K562 (cell line): ENCODE measurements around the gene UBE2H. TPM values are rescaled to one million over a fixed set of nuclear protein-coding genes. Genes with fewer than 3 reads are reported as not detected.

Experiments used
- BACH1 ChIP-seq: fragments of 200-800 bp; sonication (Bioruptor generic); IDR thresholded peaks from 2 replicates; pipeline ENCODE4 v1.6.1; 2016; ENCODE audit warnings: missing genetic modification characterization, missing compliant biosample characterization
- CBX8 ChIP-seq: fragments of 200-600 bp; sonication (generic); IDR thresholded peaks from 2 replicates; pipeline ENCODE4 v1.6.1; 2012; ENCODE audit warnings: borderline replicate concordance, mixed run types, low read depth, mild to moderate bottlenecking, moderate library complexity, mixed read lengths, low read length, control low read depth, inconsistent platforms; ENCODE audit not compliant: poor library complexity, severe bottlenecking; ENCODE audit errors: extremely low read depth
- DMBX1 ChIP-seq: fragments of 250-450 bp; sonication (Bioruptor Pico); IDR thresholded peaks from 2 replicates; pipeline ENCODE4 v1.8.0; 2022; ENCODE audit warnings: inconsistent platforms, mild to moderate bottlenecking, moderate library complexity, borderline replicate concordance
- ETS2 ChIP-seq: IDR thresholded peaks from 2 replicates; pipeline ENCODE4 v1.6.1; 2016; ENCODE audit warnings: borderline replicate concordance, missing genetic modification characterization, mild to moderate bottlenecking, moderate library complexity, missing compliant biosample characterization; ENCODE audit not compliant: poor library complexity, severe bottlenecking
- FOXK1 ChIP-seq: sonication (generic); formaldehyde crosslinking; IDR thresholded peaks from 2 replicates; pipeline ENCODE4 v1.8.0; 2022; ENCODE audit warnings: missing genetic modification reagents, mild to moderate bottlenecking, borderline replicate concordance
- L3MBTL2 ChIP-seq: fragments of 450-650 bp; IDR thresholded peaks from 2 replicates; pipeline ENCODE4 v1.6.1; 2016; ENCODE audit warnings: mild to moderate bottlenecking, moderate library complexity
- MEIS2 ChIP-seq: fragments of 450-650 bp; IDR thresholded peaks from 2 replicates; pipeline ENCODE4 v1.6.1; 2014; ENCODE audit warnings: mild to moderate bottlenecking; ENCODE audit not compliant: partially characterized antibody
- NFATC3 ChIP-seq: fragments of 450-650 bp; IDR thresholded peaks from 2 replicates; pipeline ENCODE4 v1.6.1; 2017; ENCODE audit warnings: mild to moderate bottlenecking
- NR2F6 ChIP-seq: fragments of 450-650 bp; formaldehyde crosslinking; IDR thresholded peaks from 2 replicates; pipeline ENCODE4 v1.4.0; 2020; ENCODE audit warnings: mild to moderate bottlenecking
- RB1 ChIP-seq: fragments of 450-650 bp; IDR thresholded peaks from 2 replicates; pipeline ENCODE4 v1.6.1; 2017; ENCODE audit warnings: low read depth, mild to moderate bottlenecking
- RCOR1 ChIP-seq, 2 experiments: IDR thresholded peaks; 2 replicates each; pipeline ENCODE4 v1.6.1; 2012; ENCODE audit warnings: low read depth in 2 of 2, low read length in 2 of 2, borderline replicate concordance in 1 of 2, improper control_type of control experiment in 1 of 2
- ZNF12 ChIP-seq: sonication (generic); formaldehyde crosslinking; IDR thresholded peaks from 2 replicates; pipeline ENCODE4 v1.4.0; 2020; ENCODE audit warnings: mild to moderate bottlenecking, missing genetic modification reagents
- polyA plus RNA-seq, 8 experiments: library from polyadenylated mRNA; depleted of rRNA in 4 of 8; stranded (reverse) in 5 of 8; unstranded in 3 of 8; fragments of >200 nt; fragmentation: Nextera tagmentation in 2 of 8; fragmentation: Illumina TruSeq in 1 of 8; extraction: Ambion mirVana in 2 of 8; extraction: Trizol in 1 of 8; gene quantifications; 2 replicates each; pipeline versions ENCODE4 v1.2.1 to v1.2.3, GENCODE V29; 2011 to 2014; ENCODE audit warnings: inconsistent platforms in 1 of 8, missing spikeins in 1 of 8
- total RNA-seq, 7 experiments: library from RNA; depleted of rRNA in 6 of 7; stranded (reverse); fragments of >200 nt in 6 of 7; fragmentation: Illumina TruSeq in 2 of 7; extraction: Trizol in 2 of 7; gene quantifications; 2 replicates each; pipeline versions ENCODE4 v1.2.1 to v1.2.3, GENCODE V29; 2011 to 2021; ENCODE audit warnings: low replicate concordance in 1 of 7

The UBE2H gene
- total and polyA plus RNA-seq, 9 of the 15 experiments (the other 6 are each of a cell fraction or from before 2014, with no cell fraction given) = 6.3 to 33.0 (median 13.3) TPM

DNA sequence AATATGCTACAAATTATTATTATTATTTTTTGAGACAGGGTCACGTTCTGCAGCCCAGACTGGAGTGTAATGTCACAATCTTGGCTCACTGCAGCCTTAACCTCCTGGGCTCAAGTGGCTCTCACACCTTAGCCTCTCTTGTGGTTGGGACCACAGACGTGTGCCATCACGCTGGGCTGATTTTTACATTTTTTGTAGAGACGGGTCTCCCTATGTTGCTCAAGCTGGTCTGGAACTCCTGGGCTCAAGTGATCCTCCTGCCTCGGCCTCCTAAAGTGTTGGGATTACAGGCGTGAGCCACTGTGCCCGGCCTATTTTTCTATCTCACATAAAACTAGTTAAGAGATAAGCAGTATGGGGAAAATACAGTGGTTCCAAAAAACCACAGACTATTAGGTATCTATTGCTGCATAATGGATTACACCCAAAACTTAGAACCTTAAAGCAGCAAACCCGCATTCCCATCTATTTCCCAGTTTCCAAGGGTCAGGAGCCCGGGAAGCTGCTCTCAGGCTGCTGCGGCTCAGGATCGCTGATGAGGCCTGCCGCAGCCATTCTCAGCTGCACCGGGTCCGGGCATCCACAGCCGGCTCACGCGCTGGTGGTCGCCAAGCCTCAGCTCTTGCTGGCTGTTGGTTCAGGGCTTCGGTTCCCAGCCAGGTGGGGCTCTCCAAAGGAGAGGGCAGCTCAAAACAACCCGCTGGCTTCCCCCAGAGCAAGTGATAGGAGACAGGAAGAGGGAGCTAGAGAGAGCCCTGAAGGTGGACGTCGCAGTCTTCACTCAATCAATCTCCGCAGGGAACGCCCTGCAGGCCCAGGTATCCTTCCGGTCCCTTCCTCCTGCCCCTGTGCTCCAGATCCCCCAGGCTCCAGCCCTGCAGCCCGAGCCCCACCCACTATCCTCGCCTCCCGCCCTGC, 128.2 kb downstream of the UBE2H start (continued):
- TF ChIP-seq NR2F6 (no peak), MEIS2 (peak; percentile 89), L3MBTL2 (peak; percentile 33; the same call in 1 of the 2 replicates), RCOR1 (IDR thresholded peaks at IDR 0.05; ENCODE audit: borderline replicate concordance in 1 of 2, low read depth in 2 of 2, low read length in 2 of 2) (peak in 1 of 2 experiments; percentile 91; a peak in 2 of 4 replicates), ETS2 (tag) (no peak), BACH1 (tag) (no peak), ZNF12 (CRISPR knock-in tag) (no peak), CBX8 (no peak), RB1 (0 out of 2 replicates have a peak, but pooled peaks have one; percentile 11), DMBX1 (CRISPR knock-in tag) (no peak), NFATC3 (no peak), FOXK1 (no peak)
